Heart right ventricle (tissue), 16 donors: ENCODE measurements around the gene RSPO4. TPM values are rescaled to one million over a fixed set of nuclear protein-coding genes. Genes with fewer than 3 reads are reported as not detected.
A peak's percentile ranks its signal among the peaks of the same experiment; 100 is the strongest.

Source experiments
- ATAC-seq, 8 donors: fragments of 200-7000 bp; cut with Tn5 transposase; one replicate each; pipeline ENCODE4 v1.9.1; 2020; ENCODE audit warnings: mild to moderate bottlenecking in 8 of 8, moderate library complexity in 8 of 8, moderate number of reproducible peaks in 1 of 8
- DNase-seq, 2 donors: peaks; one replicate each; pipeline ENCODE4 v3.0.0-alpha.2; 2020
- H3K27ac ChIP-seq, 10 donors: fragments of 200-600 bp; sonication (generic) in 2 of 10; one replicate each; pipeline versions ENCODE4 v1.5.0 to v1.8.0; 2020 to 2022; ENCODE audit warnings: mild to moderate bottlenecking in 3 of 10
- H3K27me3 ChIP-seq, 7 donors: fragments of 200-600 bp; one replicate each; pipeline ENCODE4 v1.8.0; 2021 to 2022; ENCODE audit warnings: mild to moderate bottlenecking in 2 of 7
- H3K36me3 ChIP-seq, 9 donors: fragments of 200-600 bp; sonication (generic) in 1 of 9; one replicate each; pipeline versions ENCODE4 v1.5.0 to v1.8.0; 2020 to 2022; ENCODE audit warnings: mild to moderate bottlenecking in 2 of 9
- H3K4me1 ChIP-seq, 9 donors: fragments of 200-600 bp; sonication (generic) in 1 of 9; one replicate each; pipeline versions ENCODE4 v1.5.0 to v1.8.0; 2020 to 2022; ENCODE audit warnings: mild to moderate bottlenecking in 4 of 9
- H3K4me3 ChIP-seq, 10 donors: fragments of 200-600 bp; sonication (generic) in 2 of 10; one replicate each; pipeline versions ENCODE4 v1.5.0 to v1.8.0; 2020 to 2022; ENCODE audit warnings: mild to moderate bottlenecking in 7 of 10, moderate library complexity in 2 of 10
- H3K9me3 ChIP-seq, 11 donors: fragments of 200-600 bp in 10 of 11; sonication (generic) in 2 of 11; one replicate each; pipeline versions ENCODE4 v1.5.0 to v1.8.0; 2013 to 2022; ENCODE audit warnings: mild to moderate bottlenecking in 2 of 11, control low read depth in 1 of 11, moderate library complexity in 1 of 11
- CTCF ChIP-seq, 9 donors: fragments of 200-600 bp; sonication (generic) in 2 of 9; IDR thresholded peaks; one replicate each; pipeline versions ENCODE4 v1.5.0 to v1.8.0; 2021 to 2022; ENCODE audit warnings: antibody characterized with exemption in 9 of 9, mild to moderate bottlenecking in 5 of 9, moderate library complexity in 1 of 9
- WGBS, 2 donors: extraction: QIAGEN DNeasy Blood & Tissue Kit; methylation state at CpG; one replicate each; pipeline ENCODE4 v1.1.7; 2013; ENCODE audit warnings: inconsistent platforms in 1 of 2; 5-methylcytosine and 5-hydroxymethylcytosine counted together
- intact Hi-C, 10 donors: fragments of 100-400 bp; cut with DNase I; formaldehyde crosslinking; loops; one replicate each; pipeline versions ENCODE4 v1.11.1 to v1.14.2; 2022
- polyA plus RNA-seq, 2 donors: library from polyadenylated mRNA; stranded (reverse); fragments of 200-250 nt; gene quantifications; one replicate each; pipeline ENCODE4 v1.2.3, GENCODE V29; 2013
- total RNA-seq, 10 donors: library from RNA; stranded (reverse); fragmentation: NEBNext Ultra II Directional in 3 of 10; extraction: Animal tissue kit (Norgen Biotek cat#: 25700) in 3 of 10; gene quantifications; one replicate each; pipeline versions ENCODE4 v1.2.1 to v1.2.4, GENCODE V29; 2021 to 2023
- donor health status: Arrhythmogenic right ventricular cardiomyopathy.
- donor health status: ischemic (EF 13 %, LVEDD 7.1; RV severe dilation, severe dysfunction).
- donor health status: healthy with polysubstance abuse.
- donor health status: DM: no; HTN: yes; CAD: no.
- donor health status: DM: no; HTN: no; CAD: no.
- donor health status: ischemic (EF 25% LVEDD 6.9; RV normal size, moderate dysfunction).
- donor health status: ischemic (EF 25% LVEDD 5.7; RV mildly dilated, moderate dysfunction).
- donor health status: healthy.
- donor health status: DM: yes; HTN: yes; CAD: no.
- donor health status: Ischemic cardiomyopathy.
- donor health status: ischemic (EF 35%, LVEDD 5.7; RV mildly dilated, moderate dysfunction).
- donor health status: nonischemic (EF 11% LVEDD 7.7; RV severe dilation, severe dysfunction).
- donor health status: DM: yes; HTN: yes; CAD: no.
- donor health status: PGD.
- donor health status: ischemic (EF 29% LVEDD 5.4; RV normal size, mild dysfunction).
- donor health status: nonischemic (EF 23%, LVEDD 6.1; RV moderate dilation, normal function).

Gene RSPO4
- total and polyA plus RNA-seq, 12 donors: 0.07 to 0.61 TPM; not detected in 10

- H3K4me3 ChIP-seq: no peak overlapping the region
- H3K4me1 ChIP-seq: no peaks in the 10 kb centered on the region
- H3K27me3 ChIP-seq: peaks cover 0 to 29% (median 9%) of the 10 kb centered on the region in 7 donors
- H3K27ac ChIP-seq: no peak overlapping the region
- DNase-seq: no peak
- WGBS, 2 donors: 17 to 18% methylated on average over 6 of the region's 6 CpGs
- intact Hi-C loops: no loop called here
- no peaks in the 10 kb centered on the region for H3K36me3 ChIP-seq
- H3K9me3 ChIP-seq: no peaks in the 10 kb centered on the region
- peak in 7 of 9 donors; percentile 17 to 56 (median 29) for TF ChIP-seq CTCF (IDR thresholded peaks at IDR 0.05)
- peak in 1 of 8 donors; percentile 54 for ATAC-seq
These were observed 28.3 kb downstream of the RSPO4 start for GRCh38 chr20:973785-974194.

GRCh38 chr20:972256-972655 is 29.9 kb downstream of the RSPO4 start:
- ATAC-seq: no peak
- intact Hi-C loops: no loop called here
- Histone ChIP-seq H3K36me3 (no peaks in the 10 kb centered on the region), H3K27ac (no peak overlapping the region), H3K9me3 (peaks cover 0 to 4% (median 0%) of the 10 kb centered on the region in 11 donors), H3K27me3 (peaks cover 0 to 35% (median 16%) of the 10 kb centered on the region in 7 donors), H3K4me1 (no peaks in the 10 kb centered on the region), H3K4me3 (no peak overlapping the region)
- no peak for TF ChIP-seq CTCF (IDR thresholded peaks at IDR 0.05)
- WGBS, 2 donors: 86 to 87% methylated on average over 9 of the region's 9 CpGs
- DNase-seq: no peak

GRCh38 chr20:971346-971745 is 30.8 kb downstream of the RSPO4 start:
- intact Hi-C loops: no loop called here
- ATAC-seq: no peak
- WGBS, 2 donors: 73 to 82% methylated on average over 2 of the region's 2 CpGs
- H3K36me3 ChIP-seq: no peaks in the 10 kb centered on the region
- TF ChIP-seq CTCF (IDR thresholded peaks at IDR 0.05): no peak
- no peak for DNase-seq
- no peak overlapping the region for H3K27ac ChIP-seq
- peaks cover 0 to 36% (median 16%) of the 10 kb centered on the region in 7 donors for H3K27me3 ChIP-seq
- no peaks in the 10 kb centered on the region for H3K4me1 ChIP-seq
- peaks cover 0 to 4% (median 0%) of the 10 kb centered on the region in 11 donors for H3K9me3 ChIP-seq
- no peak overlapping the region for H3K4me3 ChIP-seq

- H3K9me3 ChIP-seq: peaks cover 0 to 4% (median 0%) of the 10 kb centered on the region in 11 donors
- H3K27me3 ChIP-seq: peaks cover 0 to 36% (median 16%) of the 10 kb centered on the region in 7 donors
- no peaks in the 10 kb centered on the region for H3K4me1 ChIP-seq
- ATAC-seq (no peak), DNase-seq (no peak)
- H3K27ac ChIP-seq: no peak overlapping the region
- intact Hi-C loops: loop anchor here in 3 of 10 donors (10.0 kb wide), 2 partner anchors 225 to 245 kb away; no protein-coding TSS in a partner anchor
- no peak for TF ChIP-seq CTCF (IDR thresholded peaks at IDR 0.05)
- WGBS, 2 donors: 77 to 86% methylated on average over 4 of the region's 4 CpGs
- H3K4me3 ChIP-seq: no peak overlapping the region
- no peaks in the 10 kb centered on the region for H3K36me3 ChIP-seq
These were observed 32.2 kb downstream of the RSPO4 start for GRCh38 chr20:969868-970267.
